ENCODE data around the gene ABHD2. TPM values are rescaled to one million over a fixed set of nuclear protein-coding genes. Genes with fewer than 3 reads are reported as not detected.

Gene ABHD2
- total RNA-seq, 1 experiment from 2014 or later: 148 TPM

- Histone ChIP-seq H3K79me2 (ENCODE audit: low read depth) (no peaks in the 10 kb centered on the region), H3K4me1 (replicated peaks; ENCODE audit: insufficient read depth) (no peaks in the 10 kb centered on the region), H2AFZ (no peak overlapping the region), H3K9me2 (ENCODE audit: insufficient read depth) (no peaks in the 10 kb centered on the region), H3K27ac (no peak overlapping the region), H3K4me3 (no peak overlapping the region), H3K4me2 (no peak overlapping the region), H4K20me1 (ENCODE audit: insufficient read depth) (no peaks in the 10 kb centered on the region), H3K36me3 (ENCODE audit: low read depth) (no peaks in the 10 kb centered on the region), H3K27me3 (ENCODE audit: insufficient read depth, low read depth) (no peaks in the 10 kb centered on the region), H3F3A (ENCODE audit: insufficient read depth, low read depth) (no peaks in the 10 kb centered on the region), H3K9me3 (ENCODE audit: insufficient read depth, low read depth) (no peaks in the 10 kb centered on the region)
- ChIA-PET POLR2A (ENCODE audit: unreplicated experiment) (no interaction called here), CTCF (interaction anchor here (0.7 kb wide), 1 partner anchor 1952 kb away, joined by 3 read pairs; no protein-coding TSS in a partner anchor)
- intact Hi-C loops (cut with micrococcal nuclease; ENCODE audit: unreplicated experiment): no loop called here
- DNase-seq: no peak
- BruUV-seq (replicated peaks): no TSS peak
- no peak for TF ChIP-seq CTCF (conservative IDR thresholded peaks at IDR 0.05)
- TF ChIP-seq EZH2 (IDR thresholded peaks at IDR 0.05; ENCODE audit: low read depth): no peak
Observed at GRCh38 chr15:89187986-89188514, 99.8 kb downstream of the ABHD2 start.

- Histone ChIP-seq H3K4me3 (no peak overlapping the region), H3K27ac (no peak overlapping the region), H3K4me1 (replicated peaks; ENCODE audit: insufficient read depth) (no peaks in the 10 kb centered on the region), H2AFZ (no peak overlapping the region), H3K36me3 (ENCODE audit: low read depth) (peaks cover 5% of the 10 kb centered on the region; the same call in 1 of the 2 replicates), H3K4me2 (no peak overlapping the region), H3K79me2 (ENCODE audit: low read depth) (no peaks in the 10 kb centered on the region), H3F3A (ENCODE audit: insufficient read depth, low read depth) (no peaks in the 10 kb centered on the region), H4K20me1 (ENCODE audit: insufficient read depth) (0 out of 2 replicates have a peak, but pooled peaks cover 4% of the 10 kb centered on the region), H3K9me2 (ENCODE audit: insufficient read depth) (no peaks in the 10 kb centered on the region), H3K27me3 (ENCODE audit: insufficient read depth, low read depth) (no peaks in the 10 kb centered on the region), H3K9me3 (ENCODE audit: insufficient read depth, low read depth) (no peaks in the 10 kb centered on the region)
- POLR2A ChIA-PET (ENCODE audit: unreplicated experiment): no interaction called here
- DNase-seq: no peak
- no TSS peak for BruUV-seq (replicated peaks)
- intact Hi-C loops (cut with micrococcal nuclease; ENCODE audit: unreplicated experiment): loop anchor here (5.0 kb wide), 1 partner anchor 135 kb away; no protein-coding TSS in a partner anchor
- TF ChIP-seq CTCF (conservative IDR thresholded peaks at IDR 0.05): no peak
- TF ChIP-seq EZH2 (IDR thresholded peaks at IDR 0.05; ENCODE audit: low read depth): no peak
- CTCF ChIA-PET: interaction anchor here (0.6 kb wide), 1 partner anchor 946 kb away, joined by 3 read pairs; no protein-coding TSS in a partner anchor
Observed at GRCh38 chr15:89192136-89192535, 103.9 kb downstream of the ABHD2 start.

- intact Hi-C loops (cut with micrococcal nuclease; ENCODE audit: unreplicated experiment): loop anchor here (5.0 kb wide), 1 partner anchor 135 kb away; no protein-coding TSS in a partner anchor
- ChIA-PET POLR2A (ENCODE audit: unreplicated experiment) (no interaction called here), CTCF (interaction anchor here (0.6 kb wide), 1 partner anchor 947 kb away, joined by 3 read pairs; no protein-coding TSS in a partner anchor)
- DNase-seq: no peak
- no peak for TF ChIP-seq EZH2 (IDR thresholded peaks at IDR 0.05; ENCODE audit: low read depth)
- no peak for TF ChIP-seq CTCF (conservative IDR thresholded peaks at IDR 0.05)
- H3F3A ChIP-seq (ENCODE audit: insufficient read depth, low read depth): no peaks in the 10 kb centered on the region
- no peaks in the 10 kb centered on the region for H3K79me2 ChIP-seq (ENCODE audit: low read depth)
- no peaks in the 10 kb centered on the region for H3K9me2 ChIP-seq (ENCODE audit: insufficient read depth)
- H3K4me2 ChIP-seq: no peak overlapping the region
- 0 out of 2 replicates have a peak, but pooled peaks cover 4% of the 10 kb centered on the region for H4K20me1 ChIP-seq (ENCODE audit: insufficient read depth)
- no peak overlapping the region for H3K27ac ChIP-seq
- no peak overlapping the region for H3K4me3 ChIP-seq
- no peaks in the 10 kb centered on the region for H3K9me3 ChIP-seq (ENCODE audit: insufficient read depth, low read depth)
- H3K4me1 ChIP-seq (replicated peaks; ENCODE audit: insufficient read depth): no peaks in the 10 kb centered on the region
- no peaks in the 10 kb centered on the region for H3K27me3 ChIP-seq (ENCODE audit: insufficient read depth, low read depth)
- no TSS peak for BruUV-seq (replicated peaks)
- peaks cover 5% of the 10 kb centered on the region; the same call in 1 of the 2 replicates for H3K36me3 ChIP-seq (ENCODE audit: low read depth)
- no peak overlapping the region for H2AFZ ChIP-seq
Observed at GRCh38 chr15:89192766-89193165, 104.5 kb downstream of the ABHD2 start.
